ENCODE data around the gene TMEM126A.
A peak's percentile ranks its signal among the peaks of the same experiment; 100 is the strongest.
"Not testable (repeated sequence)": the region's sequence is repeated elsewhere in the genome, so short reads cannot be mapped to it uniquely, and the experiment has no call there.

The TMEM126A gene

DNA sequence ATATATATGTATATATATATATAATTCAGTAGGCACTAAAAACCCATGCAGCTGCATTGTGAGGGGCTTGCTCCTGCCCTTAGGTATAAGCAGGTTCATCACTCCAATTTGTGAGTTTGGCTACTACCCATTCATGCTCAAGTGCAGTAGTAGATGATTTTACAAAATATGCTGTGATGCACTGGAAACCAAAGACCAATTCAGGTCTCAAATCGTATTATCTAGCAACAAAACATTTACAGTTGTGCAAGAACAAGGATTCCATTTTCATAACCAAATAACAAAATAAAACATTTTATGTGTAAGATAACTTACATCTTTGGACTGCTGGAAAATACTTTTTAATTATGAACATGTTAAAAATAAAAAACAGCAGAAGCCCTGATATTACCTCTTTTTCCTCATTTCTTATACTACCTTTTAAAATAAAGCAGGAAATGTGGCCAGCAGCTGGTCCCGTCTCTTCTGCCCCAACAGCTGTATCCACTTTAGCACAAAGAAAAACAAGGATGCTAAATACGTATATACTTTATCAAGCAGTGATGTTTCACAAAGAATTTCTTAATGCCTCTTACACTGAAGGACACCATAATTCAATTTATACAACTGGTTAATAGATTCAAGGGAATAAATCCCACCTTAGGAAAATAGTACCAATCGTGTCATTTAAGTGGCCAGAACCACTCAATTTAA, 14.4 kb downstream of the TMEM126A start:
- no peak for DNase-seq

DNA sequence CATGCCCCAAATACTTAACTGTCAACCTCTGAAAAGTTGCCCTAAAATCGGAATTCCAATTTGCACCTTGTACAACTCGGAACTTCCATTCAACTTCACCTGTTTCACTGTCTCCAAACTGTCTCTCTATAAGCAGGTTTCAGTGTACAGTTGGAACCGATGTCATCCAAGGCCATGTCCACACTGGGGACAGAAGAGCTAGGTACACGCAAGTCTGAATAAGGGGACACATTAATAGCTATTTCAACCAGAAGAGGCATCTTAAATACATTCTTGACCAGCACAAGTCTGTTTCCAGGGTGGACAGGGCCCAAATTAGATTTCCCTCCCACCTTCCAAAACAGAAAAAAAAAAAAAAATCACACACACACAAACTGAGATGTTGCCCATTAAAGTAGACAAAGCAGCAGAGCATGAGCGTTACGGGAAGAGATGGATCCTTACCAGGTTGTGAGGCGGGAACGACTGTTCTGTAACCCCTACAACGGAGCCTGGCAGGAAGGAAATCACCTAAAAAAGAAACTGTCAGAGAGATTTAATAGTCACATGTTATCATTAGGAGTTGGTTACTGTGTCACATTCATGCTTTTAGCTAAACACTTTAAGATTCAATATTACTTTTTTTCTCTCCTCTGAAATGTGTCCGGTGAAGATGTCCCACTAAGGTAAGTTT, 15.4 kb downstream of the TMEM126A start:
- no peak for DNase-seq

DNA sequence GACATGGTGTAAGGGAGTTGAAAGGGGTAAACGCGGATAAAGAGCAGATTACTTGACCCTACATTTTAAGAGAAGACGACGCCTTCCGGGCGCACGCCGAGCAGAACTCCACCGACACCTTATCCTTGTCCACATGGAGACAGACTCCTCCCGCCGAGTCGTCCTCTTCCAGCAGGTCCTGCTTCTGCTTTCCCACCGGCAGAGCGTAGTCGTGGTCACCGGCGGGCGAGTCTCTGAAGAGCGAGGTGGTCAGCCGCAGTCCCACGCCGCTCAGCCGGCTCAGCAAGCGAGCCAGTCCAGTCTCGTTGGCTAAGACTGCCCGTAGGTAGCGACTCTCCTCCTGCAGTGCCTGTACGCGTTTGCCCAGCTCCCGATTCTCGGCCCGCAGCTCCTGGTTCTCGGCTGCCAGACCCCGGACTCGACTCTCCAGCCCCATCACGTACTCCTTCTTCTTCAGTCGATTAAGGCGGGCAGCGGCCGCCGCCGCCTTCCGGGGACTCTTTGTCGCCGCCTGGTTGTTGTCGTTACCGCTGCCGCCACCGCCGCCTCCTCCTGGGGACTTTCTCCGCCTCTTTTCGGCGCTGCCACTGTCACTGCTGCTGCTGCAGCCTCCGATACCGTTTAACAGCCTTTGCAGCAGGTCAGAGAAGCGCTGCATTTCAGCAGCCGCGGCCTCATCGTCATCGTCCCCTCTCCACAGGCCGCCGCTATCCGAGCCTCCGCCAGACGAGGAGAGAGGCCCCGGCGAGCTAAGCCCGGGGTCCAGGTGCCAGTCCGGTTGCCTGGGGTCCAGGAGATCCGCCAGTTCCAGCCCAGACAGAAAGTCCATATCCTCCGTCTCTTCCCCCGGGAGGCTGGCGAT, 16.2 kb downstream of the TMEM126A start:
- DNase-seq = peak; percentile 43 to 62

DNA sequence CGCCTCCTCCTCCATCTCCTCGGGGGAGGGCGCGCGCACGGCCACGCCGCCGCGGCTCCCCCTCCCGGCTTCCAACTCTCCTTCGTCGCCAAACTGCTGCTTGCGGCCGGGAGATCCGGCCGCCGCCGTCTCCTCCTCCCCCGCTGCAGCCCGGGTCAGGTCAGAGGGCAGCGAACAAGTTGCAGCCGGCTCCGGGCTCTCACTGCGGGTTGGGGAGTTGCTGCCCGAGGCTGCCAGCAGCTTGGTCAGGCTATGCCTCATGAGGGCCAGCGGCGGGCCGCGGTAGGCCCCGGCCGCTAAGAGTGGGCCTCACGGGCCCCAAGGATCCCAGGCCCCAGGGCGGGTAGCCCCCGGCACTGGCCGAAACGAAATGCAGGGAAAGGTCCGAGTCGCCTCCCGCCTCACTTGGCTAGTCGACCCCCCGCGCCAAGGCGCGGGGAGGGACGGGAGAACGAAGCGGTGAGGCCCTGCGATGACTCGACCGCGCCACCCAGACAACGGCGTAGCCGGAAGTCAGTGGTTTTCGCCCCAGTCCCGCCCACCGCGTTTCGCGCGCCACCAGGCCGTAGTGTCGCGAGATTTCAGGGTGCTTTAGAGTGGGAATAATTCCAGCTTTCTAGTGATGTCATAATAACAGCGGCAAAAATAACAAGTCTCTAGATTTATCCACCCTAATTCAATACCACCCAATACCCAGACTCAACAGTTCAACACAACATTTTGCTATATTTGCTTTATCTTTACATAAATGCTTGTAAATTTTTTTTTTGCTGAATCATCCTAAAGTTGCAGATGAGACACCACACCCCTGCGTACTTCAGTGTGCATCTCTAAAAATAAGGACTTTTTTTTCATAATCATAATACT, 17.1 kb downstream of the TMEM126A start, which contains the start of gene CREBZF:
CREBZF (minus strand) TSS at position 515 of the 867 bp plus-strand sequence; CDS start at position 261, 254 bp downstream.
- peak; percentile 81 to 92 for DNase-seq

DNA sequence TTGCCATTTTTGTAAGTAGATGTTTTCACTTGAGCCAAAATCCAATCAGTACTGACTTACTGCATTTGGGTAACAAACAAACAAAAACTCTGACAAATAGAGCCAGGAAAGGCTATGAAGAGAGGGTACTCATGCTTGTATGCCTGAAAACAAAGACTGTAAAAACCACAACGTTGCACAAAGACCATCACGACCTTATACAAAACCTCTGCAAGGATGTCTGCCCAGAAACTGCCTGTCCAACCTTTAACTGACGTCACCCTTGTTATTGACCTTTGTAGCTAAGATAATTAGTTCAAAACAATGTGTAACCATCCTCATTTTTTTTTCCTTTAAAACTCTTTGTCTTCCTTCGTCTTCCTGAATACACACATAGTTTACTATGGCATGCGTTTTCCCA, 18.0 kb downstream of the TMEM126A start:
- no peak for DNase-seq

DNA sequence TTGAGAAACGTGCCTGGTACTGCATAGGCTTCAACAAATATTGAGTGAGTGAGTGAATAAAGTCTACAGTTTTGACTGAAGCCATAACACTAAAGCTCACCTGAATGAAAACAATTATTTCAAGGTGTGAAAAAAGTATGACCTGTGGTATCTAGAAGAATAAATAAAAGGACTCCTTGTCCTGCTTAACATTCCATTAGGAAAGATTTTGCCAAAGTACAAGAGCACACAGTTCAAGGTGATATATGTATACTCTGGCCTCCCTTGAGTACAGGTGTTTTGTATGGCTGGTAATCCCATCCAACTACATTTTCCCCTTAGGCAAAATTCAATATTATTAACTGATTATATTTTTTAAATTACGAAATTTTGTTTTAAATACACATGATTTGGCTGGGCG, 18.9 kb downstream of the TMEM126A start:
- DNase-seq = no peak

DNA sequence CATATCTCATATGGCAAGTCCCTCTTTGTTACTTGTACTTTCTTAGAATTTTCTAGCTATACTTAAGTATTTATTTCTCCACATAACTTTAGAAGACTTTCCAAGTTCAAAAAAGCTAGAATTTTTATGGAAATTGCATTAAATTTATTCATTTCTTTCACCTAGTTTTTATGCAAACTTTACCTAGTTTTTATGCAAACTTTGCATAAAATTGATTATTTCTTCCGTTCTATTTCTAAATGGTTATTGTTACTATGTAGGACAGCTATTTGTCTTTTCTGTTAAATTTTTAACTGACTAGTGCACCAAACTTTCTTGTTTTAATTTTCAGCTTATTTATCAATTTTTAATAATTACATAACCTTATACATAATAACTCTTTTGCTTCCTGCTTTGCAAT, 20.4 kb downstream of the TMEM126A start:
- DNase-seq = no peak

DNA sequence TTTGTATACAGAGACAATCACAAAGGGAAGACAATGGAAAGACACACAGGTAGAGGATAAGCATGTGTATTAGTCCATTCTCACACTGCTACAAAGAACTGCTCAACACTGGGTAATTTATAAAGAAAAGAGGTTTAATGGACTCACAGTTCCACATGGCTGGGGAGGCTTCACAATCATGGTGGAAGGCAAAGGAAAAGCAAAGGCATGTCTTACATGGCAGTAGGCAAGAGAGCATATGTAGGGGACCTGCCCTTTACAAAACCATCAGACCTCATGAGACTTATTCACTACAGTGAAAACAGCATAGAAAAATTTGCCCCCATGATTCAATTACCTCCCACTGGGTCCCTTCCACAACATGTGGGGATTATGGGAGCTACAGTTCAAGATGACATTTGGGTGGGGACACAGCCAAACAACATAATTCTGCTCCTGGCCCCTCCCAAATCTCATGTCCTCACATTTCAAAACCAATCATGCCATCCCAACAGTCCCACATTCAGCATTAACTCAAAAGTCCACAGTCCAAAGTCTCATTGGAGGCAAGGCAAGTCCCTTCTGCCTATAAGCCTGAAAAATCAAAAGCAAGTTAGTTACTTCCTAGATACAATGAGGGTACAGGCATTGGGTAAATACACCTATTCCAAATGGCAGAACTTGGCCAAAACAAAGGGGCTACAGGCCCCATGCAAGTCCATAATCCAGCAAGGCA, 23.3 kb downstream of the TMEM126A start:
- DNase-seq = not testable (repeated sequence)

DNA sequence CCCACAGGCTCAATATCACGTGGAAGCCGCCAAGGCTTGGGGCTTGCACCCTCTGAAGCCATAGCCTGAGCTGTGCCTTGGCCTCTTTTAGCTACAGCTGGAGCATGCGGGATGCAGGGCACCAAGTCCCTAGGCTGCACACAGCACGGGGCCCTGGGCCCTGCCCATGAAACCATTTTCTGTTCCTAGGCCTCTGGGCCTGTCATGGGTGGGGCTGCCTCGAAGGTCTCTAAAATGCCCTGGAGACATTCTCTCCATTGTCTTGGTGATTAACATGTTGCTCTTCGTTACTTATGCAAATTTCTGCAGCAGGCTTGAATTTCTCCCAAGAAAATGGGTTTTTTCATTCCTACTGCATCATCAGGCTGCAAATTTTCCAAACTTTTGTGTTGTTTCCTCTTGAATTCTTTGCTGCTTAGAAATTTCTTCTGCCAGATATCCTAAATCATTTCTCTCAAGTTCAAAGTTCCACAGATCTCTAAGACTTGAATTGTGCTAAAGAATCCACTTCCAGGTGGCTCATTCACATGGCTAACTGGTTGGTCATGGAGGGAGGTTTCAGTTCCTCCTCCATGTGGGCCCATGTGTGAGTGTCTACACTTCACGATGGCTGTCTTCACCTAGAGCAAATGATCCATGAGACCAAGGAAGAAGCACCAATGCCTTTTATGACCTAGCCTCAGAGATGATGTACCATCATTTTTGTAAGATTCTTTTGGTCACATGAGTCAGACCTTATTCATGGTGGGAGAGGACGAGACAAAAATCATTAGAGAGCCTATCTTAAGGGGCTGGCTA, 24.5 kb downstream of the TMEM126A start:
- no peak for DNase-seq

DNA sequence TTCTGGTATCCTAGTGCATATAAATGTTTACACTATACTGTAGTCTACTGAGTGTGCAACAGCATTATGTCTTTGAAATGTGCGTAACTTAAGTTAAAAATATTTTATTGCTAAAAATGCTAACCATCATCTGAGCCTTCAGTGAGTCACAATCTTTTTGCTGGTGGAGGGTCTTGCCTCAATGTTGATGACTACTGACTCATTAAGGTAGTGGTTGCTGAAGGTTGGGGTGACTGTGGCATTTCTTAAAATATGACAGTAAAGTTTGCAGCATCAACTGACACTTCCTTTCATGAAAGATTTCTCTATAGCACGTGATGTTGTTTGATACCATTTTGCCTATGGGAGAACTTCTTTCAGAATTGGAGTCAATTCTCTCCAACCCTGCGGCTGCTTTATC, 25.6 kb downstream of the TMEM126A start:
- no peak for DNase-seq

DNA sequence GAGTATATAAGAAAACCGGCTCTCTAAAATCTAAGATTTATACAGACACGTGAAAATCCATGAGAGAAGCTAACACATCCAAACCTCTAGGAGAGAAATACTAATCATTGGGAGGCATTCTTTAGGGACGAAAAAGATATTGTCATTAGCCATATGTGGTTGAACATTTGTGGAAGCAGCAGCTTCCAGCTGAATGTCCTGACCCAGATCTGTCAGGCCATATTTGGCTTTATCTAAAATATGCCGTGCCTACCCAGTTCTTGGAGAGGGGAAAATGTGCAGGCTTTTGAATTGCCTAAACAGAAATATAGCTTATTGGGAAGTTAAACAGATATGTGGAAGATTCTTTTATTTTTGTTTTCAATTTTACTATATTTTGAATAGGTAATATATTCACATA, 31.8 kb downstream of the TMEM126A start:
- no peak for DNase-seq

DNA sequence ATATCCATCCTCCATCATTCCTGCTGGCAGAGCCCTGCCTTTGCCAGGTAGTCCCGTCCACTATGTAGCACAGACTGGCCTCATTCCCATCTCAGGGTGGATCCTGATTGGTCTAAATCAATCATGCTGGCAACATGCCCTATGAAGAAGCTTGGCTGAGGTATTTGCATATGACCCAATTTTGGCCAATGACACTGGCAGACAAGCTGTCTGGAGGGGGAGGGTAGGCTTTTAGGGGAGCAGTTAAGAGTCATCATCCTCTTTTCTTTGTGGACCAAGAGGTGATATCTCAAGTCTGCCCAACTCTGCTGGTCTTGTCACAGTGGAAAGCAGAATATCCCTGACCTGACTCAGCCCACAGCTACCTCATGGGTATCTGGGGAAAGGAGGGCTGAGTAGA, 33.1 kb downstream of the TMEM126A start:
- DNase-seq = no peak

DNA sequence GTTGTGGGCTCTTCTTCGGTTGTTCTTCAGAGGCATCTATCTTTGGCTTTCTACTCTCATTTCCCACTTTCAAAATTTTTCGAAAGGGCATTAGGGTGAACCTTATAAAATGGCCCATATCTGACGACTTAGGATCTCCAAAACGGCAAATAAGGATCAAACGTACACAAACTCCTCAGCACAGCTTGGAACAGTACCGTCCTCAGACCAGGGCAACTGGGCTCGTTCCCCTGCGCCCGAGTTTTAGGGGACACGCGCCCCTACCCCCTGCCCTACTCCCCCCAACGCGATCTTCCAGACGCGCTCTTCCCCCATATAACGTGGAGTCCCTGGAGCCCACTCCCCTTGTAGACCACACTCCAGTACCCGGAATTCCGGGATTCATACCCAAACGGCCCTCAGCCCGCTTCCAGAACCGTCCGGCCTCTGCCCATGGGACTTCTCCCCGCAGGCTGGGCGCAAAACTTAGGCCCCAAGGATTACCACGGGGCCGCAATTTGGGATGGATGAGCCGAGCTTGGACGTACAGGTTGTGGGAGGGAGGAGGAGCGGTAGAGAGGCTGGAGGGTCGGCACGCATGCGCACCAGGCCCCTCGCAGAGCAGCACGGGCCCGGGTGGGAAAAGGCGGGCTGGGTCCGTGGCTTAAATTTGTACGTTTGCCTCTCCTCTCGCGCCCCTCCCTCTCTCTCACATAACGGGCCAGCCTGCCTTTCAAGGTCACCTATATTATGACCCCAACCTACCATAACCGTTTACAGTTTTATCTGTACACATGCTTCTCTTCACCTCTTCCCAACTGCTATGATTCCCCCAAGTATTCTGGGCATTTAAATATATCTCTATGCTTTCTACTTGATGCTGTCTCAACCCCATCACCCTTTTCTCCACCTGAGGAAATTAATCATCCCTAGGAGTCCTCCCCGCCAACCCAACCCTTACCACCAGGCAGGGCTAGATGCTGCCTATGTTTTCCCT, 34.9 kb downstream of the TMEM126A start:
- peak; percentile 70 to 74 for DNase-seq

DNA sequence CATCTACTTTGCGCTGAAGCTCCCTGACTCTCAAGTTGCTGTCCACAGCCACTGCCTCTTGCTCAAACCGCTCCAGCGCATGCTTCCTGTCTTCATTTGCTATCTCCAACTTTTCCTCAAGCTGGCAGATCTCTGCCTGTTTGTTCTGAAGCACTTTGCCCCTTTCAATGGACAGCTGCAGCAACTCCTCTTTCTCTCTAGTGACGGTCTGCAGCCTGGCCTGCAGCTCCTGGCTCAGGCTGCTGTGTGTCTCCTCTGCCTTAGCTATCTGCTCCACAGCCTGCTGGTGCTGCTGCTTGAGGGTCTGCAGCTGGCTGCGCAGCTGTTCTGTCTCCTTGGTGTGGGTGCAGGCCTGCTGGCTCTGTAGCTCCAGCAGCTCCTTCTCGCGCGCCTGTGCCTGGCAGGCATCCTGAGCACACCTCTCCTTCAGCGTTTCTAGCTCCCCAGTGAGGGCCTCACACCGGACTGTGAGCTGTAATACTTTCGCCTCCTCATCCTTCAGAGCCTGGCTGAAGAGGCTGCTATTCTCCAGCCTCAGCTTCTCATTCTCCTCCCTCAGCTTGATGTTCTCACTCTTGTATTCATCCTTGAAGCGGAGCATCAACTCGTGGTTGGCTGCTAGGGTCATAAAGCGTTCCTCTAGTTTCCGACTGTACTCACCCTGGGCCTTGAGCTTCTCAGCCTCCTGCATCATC, 37.5 kb downstream of the TMEM126A start:
- DNase-seq = peak; percentile 44 to 84

DNA sequence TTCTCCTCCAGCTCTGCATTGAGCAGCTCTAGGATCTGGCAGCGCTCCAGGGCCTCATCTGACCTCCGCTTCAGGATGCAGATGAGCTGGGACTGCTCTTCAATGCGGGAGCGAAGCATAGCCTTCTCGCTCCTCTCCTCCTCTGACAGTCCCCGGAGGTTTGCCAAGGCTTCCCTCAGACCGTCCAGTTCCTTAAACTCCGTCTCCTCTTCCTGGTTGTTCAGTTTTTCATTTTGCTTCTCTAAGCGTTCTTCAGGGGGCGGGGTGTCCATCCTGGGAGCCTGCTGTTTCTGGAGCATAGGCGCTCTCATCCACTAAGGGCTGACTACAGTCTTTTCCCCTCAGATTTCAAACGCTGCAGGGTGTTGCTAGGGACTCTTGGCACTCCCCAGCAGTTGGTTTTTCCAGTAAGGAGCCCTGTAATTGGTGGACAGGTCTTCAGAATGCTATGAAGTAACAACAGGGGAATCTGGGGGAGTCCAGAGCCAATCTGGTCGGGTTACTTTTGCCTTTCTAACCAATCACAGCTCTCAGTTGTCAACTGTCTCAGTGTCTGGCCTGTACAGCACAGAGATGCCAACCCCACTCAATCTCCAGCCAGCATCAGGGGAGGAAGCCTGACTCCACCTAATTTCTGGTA, 38.2 kb downstream of the TMEM126A start, which contains the start of gene CCDC89:
CCDC89 (minus strand) TSS at position 376 of the 640 bp plus-strand sequence; CDS start at position 311, 65 bp downstream.
- peak; percentile 87 to 97 for DNase-seq

DNA sequence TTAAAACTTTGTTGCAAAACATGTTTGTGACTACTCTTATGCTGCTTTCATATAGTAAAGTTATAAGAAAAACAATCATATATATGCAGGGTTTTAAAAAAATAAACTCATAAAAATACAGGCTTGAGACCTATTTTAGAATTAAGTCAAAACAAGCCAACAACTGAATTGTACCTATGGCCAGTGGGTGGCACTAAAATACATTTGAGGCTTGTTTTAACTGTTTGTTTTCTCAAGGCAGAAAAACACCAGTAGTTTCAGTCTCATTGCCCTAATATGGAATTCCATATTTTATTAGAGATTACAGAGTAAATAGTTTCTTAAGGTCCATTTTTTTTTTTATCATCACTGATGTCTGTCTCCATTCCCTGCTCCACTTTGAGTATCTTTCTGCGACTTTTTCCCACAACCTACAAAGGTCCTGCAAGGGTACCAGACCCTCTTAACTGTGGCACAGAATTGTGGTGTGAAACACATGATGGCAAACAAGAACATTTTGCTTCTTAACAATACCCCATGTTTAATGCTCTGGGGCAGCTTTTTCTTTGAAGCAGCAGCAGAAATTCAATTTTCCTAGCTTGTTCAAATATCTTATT, 46.7 kb downstream of the TMEM126A start:
- DNase-seq = peak in 1 of 2 experiments; percentile 23

DNA sequence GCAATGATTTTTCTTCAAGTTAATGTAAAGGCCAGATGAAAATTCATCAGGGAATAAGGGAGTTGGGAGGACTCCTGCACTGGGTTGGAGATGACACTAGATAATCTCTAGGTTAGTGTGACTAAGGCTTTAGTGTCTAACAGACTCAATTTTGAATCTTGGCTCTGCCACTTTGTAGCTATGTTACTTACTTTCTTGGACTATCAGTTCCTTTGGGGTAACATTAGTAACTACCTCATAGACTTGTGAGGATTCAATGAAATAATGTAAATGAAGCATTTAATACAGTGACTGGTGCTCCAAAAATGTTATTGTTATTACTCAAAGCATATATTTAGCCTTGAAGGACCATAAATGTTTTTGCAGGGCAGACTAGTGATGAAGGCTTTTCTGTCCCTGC, 47.8 kb downstream of the TMEM126A start:
- DNase-seq = no peak

DNA sequence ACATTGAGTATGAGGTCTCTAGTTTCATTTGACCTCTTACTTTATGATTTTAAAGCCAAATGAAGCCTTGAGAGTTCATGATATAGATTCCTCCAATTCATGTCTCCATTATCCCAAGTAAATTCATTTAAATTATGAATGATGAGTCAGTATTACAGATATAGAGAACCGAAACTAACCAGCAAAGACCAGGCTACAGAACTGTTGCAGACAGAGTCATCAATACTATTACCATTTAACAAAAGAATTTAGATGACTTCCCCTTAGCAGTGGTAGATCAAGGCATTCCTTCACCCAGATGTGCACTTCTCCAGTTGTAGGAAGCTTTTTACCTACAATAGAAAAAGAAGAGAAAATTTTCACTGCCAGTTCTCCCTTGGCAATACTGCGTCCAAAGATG, 50.0 kb downstream of the TMEM126A start:
- DNase-seq = no peak
